Effector CD8-positive, alpha-beta T cell (primary cell): ENCODE measurements around the gene CPZ.

Experiments
- DNase-seq: peaks from one replicate; lab custom pipeline; 2025; lab: John Stamatoyannopoulos, UW

CPZ gene

GRCh38 chr4:8581094-8581861 is 11.3 kb upstream of the CPZ start:
- DNase-seq: no peak

GRCh38 chr4:8582016-8582415 is 10.5 kb upstream of the CPZ start:
- DNase-seq: no peak

- DNase-seq: no peak
Observed at GRCh38 chr4:8582436-8582835, 10.1 kb upstream of the CPZ start.

- DNase-seq: no peak
Observed at GRCh38 chr4:8582941-8583654, 9.5 kb upstream of the CPZ start.

- no peak for DNase-seq
Observed at GRCh38 chr4:8583655-8584025, 8.9 kb upstream of the CPZ start.

GRCh38 chr4:8585186-8585585 is 7.4 kb upstream of the CPZ start:
- DNase-seq: no peak

GRCh38 chr4:8585721-8586212 is 6.8 kb upstream of the CPZ start:
- DNase-seq: no peak

- DNase-seq: no peak
Observed at GRCh38 chr4:8586246-8586645, 6.3 kb upstream of the CPZ start.

GRCh38 chr4:8586671-8587468 is 5.7 kb upstream of the CPZ start:
- DNase-seq: no peak

- no peak for DNase-seq
Observed at GRCh38 chr4:8587469-8588195, 4.9 kb upstream of the CPZ start.

- DNase-seq: no peak
Observed at GRCh38 chr4:8588196-8588470, 4.4 kb upstream of the CPZ start.

GRCh38 chr4:8589336-8589735 is 3.2 kb upstream of the CPZ start:
- DNase-seq: no peak

GRCh38 chr4:8589823-8590545 is 2.6 kb upstream of the CPZ start:
- no peak for DNase-seq

- no peak for DNase-seq
Observed at GRCh38 chr4:8590546-8590880, 2.1 kb upstream of the CPZ start.

- no peak for DNase-seq
Observed at GRCh38 chr4:8591114-8591513, 1.5 kb upstream of the CPZ start.

- DNase-seq: no peak
Observed at GRCh38 chr4:8591626-8592365, 769 bp upstream of the CPZ start.

- DNase-seq: no peak
Observed at GRCh38 chr4:8593264-8594096, 915 bp downstream of the CPZ start.

- no peak for DNase-seq
Observed at GRCh38 chr4:8594097-8595038, 1.8 kb downstream of the CPZ start.
